HUDEP-2 (cell line): Measurements from ENCODE around the gene MST1.

Experiments
- DNase-seq, 76 experiments: peaks; one replicate each; lab custom pipeline; 2025; ENCODE audit not compliant: unreplicated experiment in 76 of 76; lab: John Stamatoyannopoulos, UW

Gene MST1

DNA sequence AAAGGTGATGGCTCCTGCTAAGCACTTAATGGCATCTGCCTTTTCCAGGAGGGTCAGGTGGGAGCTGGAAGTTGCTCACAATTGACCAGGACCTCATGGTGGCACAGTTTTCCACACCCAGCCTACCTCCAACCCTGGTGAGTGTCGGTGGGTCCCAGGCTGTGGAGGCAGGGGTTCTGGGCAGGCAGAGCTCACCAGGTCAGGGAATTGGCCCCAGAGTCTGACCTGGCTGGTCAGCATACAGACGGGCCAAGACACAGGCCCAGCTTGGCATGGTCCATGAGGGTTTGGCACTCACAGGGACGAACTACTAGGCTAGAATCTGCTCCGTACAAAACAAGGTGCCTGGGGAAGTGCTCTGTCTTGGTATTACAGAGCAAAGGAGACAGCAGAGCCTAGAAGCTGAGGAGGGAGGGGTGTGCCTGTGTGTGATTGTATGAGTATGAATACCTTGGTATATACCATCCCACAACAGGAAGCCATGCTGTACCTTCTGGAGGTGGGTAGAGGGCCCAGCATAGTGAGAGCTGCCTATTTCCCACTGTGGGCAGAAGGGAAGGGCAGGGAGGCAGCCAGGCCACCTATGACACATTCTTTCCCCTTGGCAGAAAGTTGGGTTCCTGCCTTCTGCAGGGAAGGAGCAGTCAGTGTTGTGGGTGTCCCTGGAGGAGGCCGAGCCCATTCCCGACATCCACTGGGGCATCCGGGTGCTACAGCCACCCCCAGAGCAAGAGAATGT is 8.6 kb downstream of the MST1 start:
- DNase-seq, result no peak

DNA sequence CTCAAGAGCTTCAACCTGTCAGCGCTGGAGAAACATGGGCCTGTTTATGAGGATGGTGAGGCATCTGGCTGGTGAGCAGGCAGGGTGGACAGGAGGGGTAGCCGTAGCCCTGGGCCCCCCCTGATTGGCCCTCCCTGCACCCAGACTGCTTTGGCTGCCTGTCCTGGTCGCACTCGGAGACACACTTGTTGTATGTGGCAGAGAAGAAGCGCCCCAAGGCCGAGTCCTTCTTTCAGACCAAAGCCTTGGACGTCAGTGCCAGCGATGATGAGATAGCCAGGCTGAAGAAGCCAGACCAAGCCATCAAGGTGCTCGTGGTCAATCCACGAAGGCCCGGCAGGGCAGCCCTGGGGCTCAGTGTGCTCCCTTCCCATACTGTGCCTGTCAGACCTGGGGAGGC is 13.4 kb downstream of the MST1 start:
- no peak for DNase-seq

DNA sequence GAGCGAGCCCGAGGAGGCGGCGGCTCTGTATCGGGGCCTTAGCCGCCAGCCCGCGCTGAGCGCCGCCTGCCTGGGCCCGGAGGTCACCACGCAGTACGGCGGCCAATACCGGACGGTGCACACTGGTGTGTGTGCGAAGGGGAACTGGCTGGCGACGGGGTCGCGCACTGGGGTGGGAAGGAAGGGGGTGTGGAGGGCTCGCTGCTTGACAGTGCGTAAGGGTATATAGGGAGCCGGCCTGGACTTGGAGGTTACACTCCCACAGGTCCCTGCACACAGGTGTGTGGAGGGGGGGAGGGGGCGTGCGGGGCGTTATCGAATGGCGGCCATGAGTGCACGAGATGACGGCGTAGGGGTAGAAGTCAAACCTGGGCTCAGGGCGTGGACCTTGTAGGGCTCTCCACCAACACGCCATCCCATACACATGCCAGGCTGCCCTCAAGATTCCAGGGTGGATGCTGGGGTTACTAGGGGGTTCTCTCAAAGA is 14.7 kb downstream of the MST1 start:
- DNase-seq, result no peak

GRCh38 chr3:49673715-49674496 is 15.4 kb downstream of the MST1 start, which contains the start of gene APEH:
TSS of gene APEH (plus strand) at chr3:49674351. CDS start at chr3:49674402, 51 bp downstream.
- DNase-seq, result no peak

GRCh38 chr3:49673121-49673714 is 16.1 kb downstream of the MST1 start:
- no peak for DNase-seq

- DNase-seq, result no peak
These were observed 17.7 kb downstream of the MST1 start for GRCh38 chr3:49671291-49672288.

GRCh38 chr3:49670940-49671290 is 18.4 kb downstream of the MST1 start:
- DNase-seq, result no peak

- no peak for DNase-seq
These were observed 19.9 kb downstream of the MST1 start for GRCh38 chr3:49669352-49669751.

GRCh38 chr3:49668861-49669260 is 20.4 kb downstream of the MST1 start:
- no peak for DNase-seq

DNA sequence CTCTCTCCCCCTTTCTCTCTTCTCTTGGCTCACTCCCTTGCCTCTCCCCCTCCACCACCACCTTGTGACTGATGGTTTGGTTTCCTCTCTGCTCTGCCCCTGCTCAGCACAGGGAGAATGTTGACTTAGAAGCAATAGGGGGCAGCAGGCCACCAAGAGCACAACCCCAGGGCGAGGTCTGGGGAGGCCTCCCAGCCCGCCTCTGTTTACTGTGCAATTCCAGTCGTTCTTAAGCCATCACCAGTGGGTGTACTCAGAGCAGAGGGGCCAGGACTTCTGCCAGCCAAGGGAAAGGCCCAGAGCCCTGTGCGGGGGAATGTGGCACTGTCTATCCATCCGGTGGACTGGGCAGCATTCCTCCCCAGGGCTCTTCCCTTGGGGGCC is 20.9 kb downstream of the MST1 start:
- peak in 2 of 76 experiments; percentile 6 to 7 for DNase-seq

DNA sequence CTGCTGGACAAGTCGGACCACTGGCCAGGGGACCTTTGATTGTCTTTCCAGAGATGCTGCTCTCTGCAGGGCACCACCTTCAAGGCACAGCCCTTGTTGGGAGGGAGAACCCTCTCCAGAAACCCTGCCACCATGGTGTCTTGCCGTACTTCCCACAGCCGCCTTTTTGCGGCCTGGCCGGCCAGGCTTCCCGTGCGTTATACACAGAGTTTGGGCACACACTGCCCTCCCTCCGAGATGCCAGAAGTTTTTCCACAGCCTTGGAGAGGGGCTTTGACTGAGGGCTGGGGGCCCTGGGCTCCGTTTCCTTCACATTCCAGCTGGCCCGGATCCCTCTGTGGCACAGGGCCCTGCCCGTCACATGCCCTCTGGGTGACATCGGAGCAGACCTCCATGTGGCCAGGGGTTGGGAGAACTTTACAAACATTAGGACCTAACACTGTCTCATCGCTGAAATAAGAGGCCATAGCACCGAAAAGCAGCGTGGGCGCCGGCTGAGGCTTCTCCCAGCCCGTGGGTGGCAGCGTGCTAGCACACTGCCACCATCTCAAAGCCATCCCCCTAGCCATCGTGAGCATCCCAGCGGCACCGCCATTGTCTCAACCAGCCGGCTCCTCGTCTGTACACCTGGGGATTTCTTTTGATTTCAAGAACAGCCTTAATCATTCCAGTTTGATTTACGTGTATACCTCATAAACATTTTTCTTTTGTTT is 21.4 kb downstream of the MST1 start:
- DNase-seq, result no peak

DNA sequence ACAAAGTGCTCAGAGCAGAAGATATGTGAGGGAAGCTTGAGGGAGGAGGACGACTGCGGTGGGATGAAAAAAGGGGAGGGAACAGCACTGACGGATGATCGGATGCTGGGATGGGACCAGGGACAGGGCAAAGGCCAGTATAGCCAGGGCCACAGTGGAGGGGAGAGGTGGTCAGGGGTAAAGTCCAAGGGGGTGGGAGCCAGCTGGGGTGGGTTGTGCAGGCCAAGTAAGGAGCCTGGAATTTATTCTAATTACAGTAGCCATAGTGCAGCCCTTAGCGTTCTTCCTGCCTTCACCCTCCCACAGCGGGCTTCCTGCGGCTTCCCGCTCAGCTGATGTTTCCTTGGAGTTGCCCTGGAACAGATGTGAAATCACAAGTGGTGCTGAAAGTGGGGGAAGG is 22.7 kb downstream of the MST1 start:
- no peak for DNase-seq

DNA sequence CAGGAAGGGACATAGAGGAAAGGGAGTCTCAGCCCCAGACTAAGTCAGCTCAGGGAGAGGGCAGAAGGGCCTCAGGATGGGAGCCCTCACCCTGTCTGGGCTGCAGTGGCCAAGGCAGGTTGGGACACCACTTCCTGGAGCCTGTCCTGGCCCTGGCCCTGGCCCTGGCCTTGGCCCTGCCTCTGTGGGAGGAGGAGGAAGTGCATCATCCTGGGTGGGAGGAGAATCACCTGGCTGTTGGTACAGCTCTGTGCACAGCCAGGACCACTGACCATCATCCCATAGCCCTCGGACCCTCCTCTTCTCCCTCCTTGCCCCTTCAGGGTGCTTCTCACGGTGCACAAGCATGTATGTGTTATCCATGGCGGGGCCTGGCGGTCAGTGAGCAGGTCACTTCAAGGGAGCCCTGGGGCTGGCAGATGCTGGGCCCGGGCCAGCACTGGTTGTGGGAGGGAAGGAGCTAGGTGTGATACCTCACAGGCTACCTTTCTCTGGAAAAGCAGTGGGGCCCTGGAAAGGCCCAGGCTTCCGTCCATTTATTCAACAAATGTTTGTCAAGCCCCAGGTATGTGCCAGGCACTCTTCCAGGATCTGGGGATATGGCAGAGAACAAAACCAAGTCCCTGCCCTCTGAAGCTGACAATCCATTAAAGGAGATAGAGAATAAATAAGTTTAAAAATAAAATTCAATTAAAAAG is 23.3 kb downstream of the MST1 start:
- no peak for DNase-seq

- no peak for DNase-seq
These were observed 25.0 kb downstream of the MST1 start for GRCh38 chr3:49664300-49664699.

DNA sequence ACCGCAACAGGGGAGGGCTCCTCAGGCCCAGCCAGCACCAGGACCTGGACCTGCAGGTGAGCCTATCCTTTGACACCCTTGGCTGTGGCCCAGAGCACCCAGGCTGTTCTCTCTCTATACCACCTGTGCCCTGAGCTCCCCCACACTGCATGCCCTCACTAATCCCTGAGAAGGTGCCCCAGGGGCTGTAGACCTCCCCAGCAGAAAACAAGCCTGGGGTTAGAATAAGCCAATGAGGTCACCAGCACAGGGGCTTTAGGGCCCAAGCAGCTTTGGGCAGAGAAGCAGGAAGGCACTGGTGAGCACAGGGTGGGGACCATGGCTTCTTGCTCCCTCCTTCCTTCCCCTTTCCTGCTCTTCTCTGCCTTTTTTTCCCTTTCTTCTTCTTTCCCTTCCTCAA is 25.4 kb downstream of the MST1 start:
- DNase-seq, result no peak

DNA sequence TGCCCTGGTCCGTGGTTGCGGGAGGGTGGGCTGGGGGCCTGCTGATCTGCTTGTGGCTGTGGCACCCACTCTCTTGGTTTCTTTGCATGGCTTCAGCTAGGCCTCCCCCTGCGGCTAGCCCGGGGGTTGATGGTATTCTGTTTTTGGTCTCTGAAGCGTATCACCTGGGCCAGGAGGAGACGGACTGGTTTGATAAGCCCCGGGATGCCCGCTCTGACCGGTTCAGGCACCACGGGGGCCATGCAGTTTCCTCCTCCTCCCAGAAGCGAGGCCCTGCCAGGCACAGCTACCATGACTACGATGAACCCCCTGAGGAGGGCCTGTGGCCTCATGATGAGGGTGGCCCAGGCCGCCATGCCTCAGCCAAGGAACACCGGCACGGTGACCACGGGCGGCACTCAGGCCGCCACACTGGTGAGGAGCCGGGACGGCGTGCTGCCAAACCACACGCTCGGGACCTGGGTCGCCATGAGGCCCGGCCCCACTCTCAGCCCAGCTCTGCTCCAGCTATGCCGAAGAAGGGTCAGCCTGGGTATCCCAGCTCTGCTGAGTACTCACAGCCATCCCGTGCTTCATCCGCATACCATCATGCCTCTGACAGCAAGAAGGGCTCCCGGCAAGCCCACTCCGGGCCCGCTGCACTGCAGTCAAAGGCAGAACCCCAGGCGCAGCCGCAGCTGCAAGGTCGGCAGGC is 26.4 kb downstream of the MST1 start:
- DNase-seq, result no peak

DNA sequence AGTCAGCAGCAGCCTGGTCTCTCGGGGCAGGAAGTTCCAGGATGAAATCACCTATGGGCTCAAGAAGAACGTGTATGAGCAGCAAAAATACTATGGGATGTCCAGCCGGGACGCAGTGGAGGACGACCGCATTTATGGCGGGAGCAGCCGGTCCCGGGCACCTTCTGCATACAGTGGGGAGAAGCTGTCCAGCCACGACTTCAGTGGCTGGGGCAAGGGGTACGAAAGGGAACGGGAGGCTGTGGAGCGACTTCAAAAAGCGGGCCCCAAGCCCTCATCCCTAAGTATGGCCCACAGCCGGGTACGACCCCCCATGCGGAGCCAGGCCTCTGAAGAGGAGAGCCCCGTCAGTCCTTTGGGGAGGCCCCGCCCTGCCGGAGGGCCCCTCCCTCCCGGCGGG is 27.3 kb downstream of the MST1 start:
- no peak for DNase-seq

DNA sequence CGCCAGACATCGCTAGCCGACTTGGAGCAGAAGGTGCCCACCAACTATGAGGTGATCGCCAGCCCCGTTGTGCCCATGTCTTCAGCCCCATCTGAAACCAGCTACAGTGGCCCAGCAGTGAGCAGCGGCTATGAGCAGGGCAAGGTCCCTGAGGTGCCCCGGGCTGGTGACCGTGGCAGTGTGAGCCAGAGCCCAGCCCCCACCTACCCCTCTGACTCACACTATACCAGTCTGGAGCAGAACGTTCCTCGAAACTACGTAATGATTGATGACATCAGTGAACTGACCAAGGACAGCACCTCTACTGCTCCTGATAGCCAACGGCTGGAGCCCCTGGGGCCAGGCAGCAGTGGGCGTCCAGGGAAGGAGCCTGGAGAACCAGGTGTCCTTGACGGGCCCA is 28.0 kb downstream of the MST1 start:
- DNase-seq, result no peak

GRCh38 chr3:49659756-49660155 is 29.5 kb downstream of the MST1 start:
- no peak for DNase-seq
